GM12892 (cell line): ENCODE measurements around the gene OPN1MW3.
"Not testable (repeated sequence)": the region's sequence is repeated elsewhere in the genome, so short reads cannot be mapped to it uniquely, and the experiment has no call there.

Source experiments
- POLR2A ChIP-seq: IDR thresholded peaks from 2 replicates; pipeline ENCODE4 v1.6.1; 2011; ENCODE audit warnings: low read depth, low read length, control low read depth
- POLR2AphosphoS5 ChIP-seq: IDR thresholded peaks from 2 replicates; pipeline ENCODE4 v1.6.1; 2011; ENCODE audit warnings: low read depth, low read length, control low read depth
- TAF1 ChIP-seq: IDR thresholded peaks from 2 replicates; pipeline ENCODE4 v1.6.1; 2011; ENCODE audit warnings: low read depth, mild to moderate bottlenecking, control low read depth, low read length, borderline replicate concordance

GRCh38 chrX:154247377-154248045 is 9.9 kb upstream of the OPN1MW3 start:
- TF ChIP-seq POLR2A, TAF1, POLR2AphosphoS5: not testable (repeated sequence)
